Right renal pelvis (tissue), 4 donors: ENCODE measurements around the gene DPY19L1. TPM values are rescaled to one million over a fixed set of nuclear protein-coding genes. Genes with fewer than 3 reads are reported as not detected.
"Not testable (repeated sequence)": the region's sequence is repeated elsewhere in the genome, so short reads cannot be mapped to it uniquely, and the experiment has no call there.

ENCODE experiments used
- DNase-seq, 4 donors: peaks; one replicate each; pipeline ENCODE4 v3.0.0-alpha.2; 2013; ENCODE audit warnings: low read depth in 4 of 4, low spot score in 3 of 4, missing footprints in 1 of 4
- polyA plus RNA-seq, 4 donors: library from polyadenylated mRNA; unstranded; fragments of 120-200 nt; gene quantifications; one replicate each; pipeline ENCODE4 v1.2.1, GENCODE V29; 2013; ENCODE audit not compliant: insufficient read length in 4 of 4

The DPY19L1 gene
- polyA plus RNA-seq, 4 donors = 26.2 to 39.9 (median 37.3) TPM

DNA sequence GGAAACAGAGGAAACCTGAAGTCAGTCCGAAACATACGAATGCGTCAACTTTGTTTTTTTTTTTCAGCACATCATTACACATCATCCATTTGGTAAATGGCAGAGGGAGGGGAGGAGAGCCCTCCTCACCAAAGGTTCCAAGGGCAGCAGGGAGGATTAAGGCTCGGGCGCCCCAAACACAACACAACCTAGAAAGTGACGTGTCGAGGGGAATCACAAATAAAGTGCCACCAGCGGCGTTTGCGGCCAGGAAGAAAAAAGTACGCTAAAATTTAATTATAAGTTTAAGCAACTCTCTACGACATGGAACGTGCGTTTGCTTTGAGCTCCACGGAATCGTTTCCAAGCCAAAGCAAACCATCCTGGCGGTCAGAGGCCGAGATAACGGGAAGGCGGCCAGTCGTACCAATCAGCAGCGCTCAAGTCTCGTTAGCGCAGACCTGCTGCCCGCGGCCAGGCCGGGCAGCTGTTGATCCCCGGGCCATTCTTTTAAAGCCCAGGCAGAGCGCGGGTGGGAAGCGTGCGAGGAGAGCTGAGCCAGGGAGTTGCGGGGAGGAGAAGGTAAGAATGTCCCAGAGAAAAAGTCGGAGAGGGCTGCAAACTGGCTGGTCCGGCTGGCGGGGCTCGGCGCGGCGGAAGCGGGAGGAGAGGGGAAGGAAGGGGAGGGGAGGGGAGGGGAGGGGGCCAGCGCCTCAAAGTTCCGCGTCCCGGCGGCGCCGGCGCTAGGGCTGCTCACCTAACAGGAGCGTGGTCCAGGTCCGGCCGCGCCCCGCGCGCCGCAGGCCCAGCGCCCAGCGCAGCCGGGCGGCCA, 719 bp downstream of the DPY19L1 start:
- peak in 2 of 4 donors; percentile 36 to 43 for DNase-seq

- DNase-seq = peak in 2 of 4 donors; percentile 12 to 58
Measured at GRCh38 chr7:35035511-35035961, 1.7 kb downstream of the DPY19L1 start.

DNA sequence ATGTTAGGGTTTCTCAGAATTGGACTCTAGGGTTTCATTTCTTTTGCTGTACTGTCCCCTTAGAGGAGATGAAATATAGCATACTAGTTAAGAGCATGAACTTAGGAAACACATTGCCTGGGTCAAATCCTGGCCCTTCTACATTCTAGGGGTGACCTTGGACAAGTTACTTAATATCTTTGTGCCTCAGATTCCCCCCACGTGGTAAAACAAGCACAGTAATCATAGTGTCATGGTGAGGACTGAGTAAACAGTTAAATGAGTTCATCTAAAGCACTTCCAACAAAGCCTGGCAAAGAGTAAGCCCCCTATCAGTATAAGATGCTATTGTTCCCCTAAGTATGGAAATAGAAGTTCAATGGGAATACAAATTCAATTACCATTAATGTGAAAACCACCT, 5.1 kb downstream of the DPY19L1 start:
- DNase-seq = no peak

- no peak for DNase-seq
Measured at GRCh38 chr7:35030848-35031247, 6.4 kb downstream of the DPY19L1 start.

- DNase-seq = no peak
Measured at GRCh38 chr7:35029311-35029710, 8.0 kb downstream of the DPY19L1 start.

DNA sequence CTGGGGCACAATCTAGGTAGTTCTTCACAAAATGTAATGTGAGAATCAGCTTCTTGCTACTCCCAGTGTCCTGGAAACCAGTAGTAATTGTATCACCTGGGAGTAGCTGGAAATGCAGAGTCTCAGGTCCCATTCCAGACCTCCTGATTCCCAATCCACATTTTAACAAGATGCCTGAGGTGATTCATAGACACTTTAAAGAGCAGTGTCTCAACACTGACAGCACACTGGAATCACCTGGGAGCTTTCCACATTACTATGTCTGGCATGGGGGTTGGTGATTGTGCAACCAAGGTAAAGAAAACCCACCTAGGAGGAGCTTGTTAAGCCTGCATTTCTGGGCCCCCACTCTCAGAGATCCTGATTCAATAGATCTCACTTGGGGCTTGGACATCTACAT, 11.1 kb downstream of the DPY19L1 start:
- no peak for DNase-seq

- DNase-seq = no peak
Measured at GRCh38 chr7:35025369-35025870, 11.9 kb downstream of the DPY19L1 start.

DNA sequence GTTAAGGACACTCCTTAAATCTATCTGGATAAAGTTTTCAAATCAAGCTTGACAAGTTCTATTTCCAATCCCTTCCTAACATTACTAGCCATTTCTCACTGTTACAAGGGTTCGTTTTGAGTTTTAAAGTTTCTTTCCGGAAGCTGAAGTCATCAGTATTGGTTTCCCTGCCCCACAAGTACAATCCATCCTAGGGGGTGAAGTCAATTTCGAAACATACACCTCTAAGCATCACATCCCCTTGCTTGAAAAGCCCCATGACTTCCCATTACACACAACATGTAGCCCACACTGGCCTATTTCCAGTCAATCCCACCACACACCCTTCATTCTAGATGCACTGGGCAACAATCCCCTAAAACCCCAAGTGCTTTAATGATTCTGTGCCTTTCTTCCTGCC, 13.0 kb downstream of the DPY19L1 start:
- DNase-seq = no peak

GRCh38 chr7:35022725-35023124, 14.6 kb downstream of the DPY19L1 start:
- DNase-seq = no peak

DNA sequence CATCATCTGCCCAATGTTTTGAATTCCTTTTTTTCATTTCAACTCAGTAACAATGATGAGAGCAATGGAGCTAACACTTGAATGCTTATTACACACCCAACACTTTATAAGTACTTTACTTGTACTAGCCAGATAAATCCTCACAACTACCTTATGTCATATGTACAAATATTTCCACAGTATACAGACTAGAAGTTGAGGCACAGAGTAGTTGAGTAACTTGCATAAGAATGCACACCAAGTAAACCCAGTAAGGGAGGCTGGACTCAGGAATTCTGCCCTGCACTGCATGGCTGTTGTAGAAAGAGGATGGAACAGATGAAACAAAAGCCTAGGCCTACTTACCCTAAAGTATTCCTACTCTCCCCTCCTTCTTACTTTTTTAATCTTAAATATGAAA, 15.8 kb downstream of the DPY19L1 start:
- DNase-seq = no peak

- no peak for DNase-seq
Measured at GRCh38 chr7:35019801-35020200, 17.5 kb downstream of the DPY19L1 start.

GRCh38 chr7:35019179-35019729, 18.0 kb downstream of the DPY19L1 start:
- no peak for DNase-seq

- no peak for DNase-seq
Measured at GRCh38 chr7:35015346-35015859, 21.9 kb downstream of the DPY19L1 start.

GRCh38 chr7:35012160-35012559, 25.1 kb downstream of the DPY19L1 start:
- no peak for DNase-seq

DNA sequence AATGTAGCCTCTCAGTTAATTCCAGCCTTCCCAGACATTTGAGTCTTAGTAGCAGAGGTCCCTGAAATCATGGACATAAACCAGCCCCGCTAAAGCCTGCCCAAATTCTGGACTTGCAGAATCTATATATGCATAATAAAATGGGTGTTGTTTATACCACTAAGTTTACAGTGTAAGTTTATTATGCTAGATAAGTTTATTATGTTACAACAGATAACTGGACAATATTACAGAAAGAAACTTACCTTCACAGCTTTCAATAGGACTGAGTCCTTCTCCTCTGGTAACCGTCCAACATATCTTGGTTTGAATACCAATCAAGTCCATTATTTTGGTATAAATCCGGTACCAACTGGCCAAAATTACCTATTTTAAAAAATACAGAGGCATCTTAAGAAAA, 26.2 kb downstream of the DPY19L1 start:
- DNase-seq = no peak

DNA sequence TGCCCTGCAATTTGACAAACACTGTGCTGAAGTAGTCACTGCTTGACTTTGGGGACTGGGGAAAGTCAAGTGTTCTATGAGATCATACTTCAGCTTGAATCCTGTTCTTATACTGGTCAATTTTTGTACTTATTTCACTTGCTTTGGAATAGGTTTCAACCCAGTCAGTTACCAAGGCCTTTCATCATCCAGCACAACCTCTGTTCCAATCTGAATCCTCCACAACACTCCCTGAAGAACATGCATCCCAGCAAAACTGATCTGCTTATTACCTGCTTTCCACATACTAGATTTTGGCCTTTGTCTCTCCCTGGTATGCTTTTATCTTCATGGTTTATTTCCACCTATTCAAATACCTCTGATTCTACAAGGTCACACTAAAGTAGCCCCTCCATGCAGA, 29.5 kb downstream of the DPY19L1 start:
- no peak for DNase-seq

DNA sequence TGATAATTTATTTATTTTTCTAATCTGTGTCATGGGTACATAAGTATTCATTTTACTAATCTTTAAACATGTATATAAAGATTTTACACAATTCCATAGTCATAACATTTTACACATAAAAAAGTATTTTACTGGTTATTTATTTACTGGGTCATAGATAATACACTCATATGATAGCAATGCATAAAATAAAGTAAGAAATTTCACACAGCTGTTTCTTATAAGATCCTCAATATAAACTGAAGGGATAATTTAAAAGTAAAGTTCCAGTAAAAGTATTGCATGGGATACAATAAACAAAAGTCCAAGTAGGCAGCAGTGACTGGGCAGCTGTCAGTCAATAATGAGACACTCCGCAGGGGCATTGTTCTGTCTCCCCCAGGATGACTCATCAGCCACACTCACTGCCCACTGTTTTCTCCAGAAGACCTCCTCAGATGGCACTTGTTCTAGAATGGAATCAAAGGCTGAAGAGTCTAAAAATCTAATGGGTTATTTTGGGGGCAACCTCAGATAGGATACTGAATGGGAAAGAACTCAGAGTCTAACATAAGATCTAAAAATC, 32.7 kb downstream of the DPY19L1 start:
- no peak for DNase-seq

GRCh38 chr7:35003679-35004303, 33.5 kb downstream of the DPY19L1 start:
- no peak for DNase-seq

GRCh38 chr7:35003177-35003650, 34.1 kb downstream of the DPY19L1 start:
- DNase-seq = not testable (repeated sequence)

DNA sequence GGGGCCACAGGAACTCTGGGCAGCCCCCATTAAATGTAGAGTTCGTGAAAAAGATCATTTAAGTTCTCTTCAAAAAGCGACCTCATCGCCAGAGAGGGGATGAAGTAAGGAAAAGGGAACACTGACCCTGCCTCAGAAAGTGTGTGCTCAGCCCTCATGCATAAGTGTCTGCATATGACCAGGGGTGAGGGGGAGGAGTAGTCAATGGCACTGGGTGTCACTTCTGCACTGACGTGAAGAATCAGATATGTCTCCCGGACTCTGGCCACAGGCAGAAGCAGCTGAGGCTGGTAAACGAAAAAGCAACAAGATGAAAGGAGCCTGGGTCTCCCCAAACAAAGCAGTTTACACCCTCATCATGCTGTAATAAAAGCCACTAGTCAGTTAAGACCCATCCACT, 39.0 kb downstream of the DPY19L1 start:
- not testable (repeated sequence) for DNase-seq
